Measurements from ENCODE around the gene KLHL7.

KLHL7 gene

GRCh38 chr7:23158546-23158945, 53.0 kb downstream of the KLHL7 start:
- no peaks in the 10 kb centered on the region for H3K4me1 ChIP-seq (ENCODE audit: insufficient read depth, low read length, severe bottlenecking)
- no peaks in the 10 kb centered on the region for H3K79me2 ChIP-seq (ENCODE audit: insufficient read depth, low read length)
- H3K9me3 ChIP-seq (ENCODE audit: low read length) = no peaks in the 10 kb centered on the region
- H3K9ac ChIP-seq (ENCODE audit: low read length) = no peak overlapping the region
- H4K20me1 ChIP-seq (ENCODE audit: insufficient read depth, low read length) = no peaks in the 10 kb centered on the region
- TF ChIP-seq, protein P1, sequence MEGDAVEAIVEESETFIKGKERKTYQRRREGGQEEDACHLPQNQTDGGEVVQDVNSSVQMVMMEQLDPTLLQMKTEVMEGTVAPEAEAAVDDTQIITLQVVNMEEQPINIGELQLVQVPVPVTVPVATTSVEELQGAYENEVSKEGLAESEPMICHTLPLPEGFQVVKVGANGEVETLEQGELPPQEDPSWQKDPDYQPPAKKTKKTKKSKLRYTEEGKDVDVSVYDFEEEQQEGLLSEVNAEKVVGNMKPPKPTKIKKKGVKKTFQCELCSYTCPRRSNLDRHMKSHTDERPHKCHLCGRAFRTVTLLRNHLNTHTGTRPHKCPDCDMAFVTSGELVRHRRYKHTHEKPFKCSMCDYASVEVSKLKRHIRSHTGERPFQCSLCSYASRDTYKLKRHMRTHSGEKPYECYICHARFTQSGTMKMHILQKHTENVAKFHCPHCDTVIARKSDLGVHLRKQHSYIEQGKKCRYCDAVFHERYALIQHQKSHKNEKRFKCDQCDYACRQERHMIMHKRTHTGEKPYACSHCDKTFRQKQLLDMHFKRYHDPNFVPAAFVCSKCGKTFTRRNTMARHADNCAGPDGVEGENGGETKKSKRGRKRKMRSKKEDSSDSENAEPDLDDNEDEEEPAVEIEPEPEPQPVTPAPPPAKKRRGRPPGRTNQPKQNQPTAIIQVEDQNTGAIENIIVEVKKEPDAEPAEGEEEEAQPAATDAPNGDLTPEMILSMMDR (IDR thresholded peaks at IDR 0.05; ENCODE audit: low read length) = no peak
- no peaks in the 10 kb centered on the region for H3K9me2 ChIP-seq (ENCODE audit: low read depth, low read length)
- no peaks in the 10 kb centered on the region for H3F3A ChIP-seq (ENCODE audit: insufficient read depth, low read length)
- no peak overlapping the region for H3K4me3 ChIP-seq (ENCODE audit: low read depth, low read length, poor library complexity, severe bottlenecking)
- H3K36me3 ChIP-seq (ENCODE audit: insufficient read depth, low read length) = no peaks in the 10 kb centered on the region
- no peak overlapping the region for H2AFZ ChIP-seq (ENCODE audit: low read length)
- no peaks in the 10 kb centered on the region for H3K27me3 ChIP-seq (ENCODE audit: insufficient read depth, low read length)
- H3K4me2 ChIP-seq (ENCODE audit: low read length) = no peak overlapping the region
- no peak overlapping the region for H3K27ac ChIP-seq (ENCODE audit: low read depth, low read length, poor library complexity, severe bottlenecking)

DNA sequence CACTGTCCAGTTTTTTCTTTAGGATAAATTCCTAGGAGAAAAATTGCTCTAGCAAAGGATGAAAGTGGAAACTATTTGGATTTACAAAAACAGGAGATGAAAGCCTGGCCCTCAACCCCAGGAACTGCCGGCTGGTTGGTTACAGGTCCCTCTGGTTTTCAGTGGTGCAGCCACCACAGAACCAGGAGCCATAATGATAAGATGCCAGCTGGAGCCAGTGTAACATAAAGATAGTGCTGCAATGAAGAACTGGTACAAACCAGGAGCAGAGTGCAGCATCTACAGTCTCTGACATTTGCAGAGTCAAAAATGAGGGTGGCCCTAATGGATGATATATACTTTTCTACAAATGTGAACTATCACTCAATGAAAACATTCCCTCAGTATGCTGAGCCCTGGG, 55.9 kb downstream of the KLHL7 start:
- H3K27ac ChIP-seq (ENCODE audit: low read depth, low read length, poor library complexity, severe bottlenecking) = no peak overlapping the region
- H3K27me3 ChIP-seq (ENCODE audit: insufficient read depth, low read length) = no peaks in the 10 kb centered on the region
- H3K79me2 ChIP-seq (ENCODE audit: insufficient read depth, low read length) = no peaks in the 10 kb centered on the region
- H3K4me2 ChIP-seq (ENCODE audit: low read length) = no peak overlapping the region
- no peaks in the 10 kb centered on the region for H3F3A ChIP-seq (ENCODE audit: insufficient read depth, low read length)
- H3K9ac ChIP-seq (ENCODE audit: low read length) = no peak overlapping the region
- no peaks in the 10 kb centered on the region for H3K9me3 ChIP-seq (ENCODE audit: low read length)
- no peaks in the 10 kb centered on the region for H3K4me1 ChIP-seq (ENCODE audit: insufficient read depth, low read length, severe bottlenecking)
- H2AFZ ChIP-seq (ENCODE audit: low read length) = no peak overlapping the region
- no peaks in the 10 kb centered on the region for H3K9me2 ChIP-seq (ENCODE audit: low read depth, low read length)
- H4K20me1 ChIP-seq (ENCODE audit: insufficient read depth, low read length) = no peaks in the 10 kb centered on the region
- no peak overlapping the region for H3K4me3 ChIP-seq (ENCODE audit: low read depth, low read length, poor library complexity, severe bottlenecking)
- H3K36me3 ChIP-seq (ENCODE audit: insufficient read depth, low read length) = no peaks in the 10 kb centered on the region
- TF ChIP-seq EZH2 (IDR thresholded peaks at IDR 0.05; ENCODE audit: borderline replicate concordance, low read length) = no peak
- TF ChIP-seq, protein P1 (IDR thresholded peaks at IDR 0.05; ENCODE audit: low read length) = no peak

DNA sequence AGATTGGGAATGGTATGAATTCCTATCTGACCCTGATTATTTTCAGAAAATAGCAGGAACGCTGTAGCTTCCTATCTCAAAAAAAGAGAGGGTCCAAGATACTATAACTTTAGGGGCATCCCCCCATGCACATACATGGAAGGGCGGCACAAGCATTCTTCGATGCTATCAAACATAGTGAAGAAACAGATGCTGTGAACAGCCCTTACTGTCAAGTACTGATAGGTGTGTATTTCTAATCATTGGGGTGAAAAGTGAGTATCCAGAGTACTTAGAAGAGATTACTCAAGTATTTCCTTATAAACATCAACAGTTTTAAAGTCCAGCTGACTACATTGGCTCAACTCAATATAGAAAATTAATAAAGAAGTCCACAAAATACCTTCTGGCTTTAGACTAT, 59.3 kb downstream of the KLHL7 start:
- no peaks in the 10 kb centered on the region for H3K9me3 ChIP-seq (ENCODE audit: low read length)
- no peaks in the 10 kb centered on the region for H3K79me2 ChIP-seq (ENCODE audit: insufficient read depth, low read length)
- no peaks in the 10 kb centered on the region for H4K20me1 ChIP-seq (ENCODE audit: insufficient read depth, low read length)
- H3F3A ChIP-seq (ENCODE audit: insufficient read depth, low read length) = no peaks in the 10 kb centered on the region
- H3K4me2 ChIP-seq (ENCODE audit: low read length) = no peak overlapping the region
- H3K27ac ChIP-seq (ENCODE audit: low read depth, low read length, poor library complexity, severe bottlenecking) = no peak overlapping the region
- H3K4me1 ChIP-seq (ENCODE audit: insufficient read depth, low read length, severe bottlenecking) = no peaks in the 10 kb centered on the region
- no peaks in the 10 kb centered on the region for H3K9me2 ChIP-seq (ENCODE audit: low read depth, low read length)
- no peaks in the 10 kb centered on the region for H3K27me3 ChIP-seq (ENCODE audit: insufficient read depth, low read length)
- no peak overlapping the region for H2AFZ ChIP-seq (ENCODE audit: low read length)
- no peak overlapping the region for H3K9ac ChIP-seq (ENCODE audit: low read length)
- H3K36me3 ChIP-seq (ENCODE audit: insufficient read depth, low read length) = no peaks in the 10 kb centered on the region
- TF ChIP-seq, protein P1 (IDR thresholded peaks at IDR 0.05; ENCODE audit: low read length) = no peak
- no peak for TF ChIP-seq EZH2 (IDR thresholded peaks at IDR 0.05; ENCODE audit: borderline replicate concordance, low read length)
- no peak overlapping the region for H3K4me3 ChIP-seq (ENCODE audit: low read depth, low read length, poor library complexity, severe bottlenecking)

All from OCI-LY1 (cell line).